Measurements from ENCODE around the gene STXBP2.

DNA sequence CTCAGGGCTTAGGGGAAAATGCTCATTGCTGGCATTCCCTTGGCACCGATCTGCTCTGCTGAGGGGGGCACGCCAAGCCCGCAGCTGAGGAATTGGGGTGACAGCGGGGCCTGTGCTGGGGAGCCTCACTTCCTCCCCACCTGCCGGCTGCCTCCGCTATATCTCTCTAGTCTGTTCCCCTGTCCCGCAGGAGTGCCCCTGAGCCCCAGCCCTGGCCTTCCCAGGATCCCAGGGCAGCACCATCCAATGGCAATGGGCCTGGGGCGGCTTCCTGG is 9.5 kb downstream of the STXBP2 start:
- TF ChIP-seq POLR2A (IDR thresholded peaks at IDR 0.05; ENCODE audit: low read depth), result no peak
- TF ChIP-seq, protein P1, sequence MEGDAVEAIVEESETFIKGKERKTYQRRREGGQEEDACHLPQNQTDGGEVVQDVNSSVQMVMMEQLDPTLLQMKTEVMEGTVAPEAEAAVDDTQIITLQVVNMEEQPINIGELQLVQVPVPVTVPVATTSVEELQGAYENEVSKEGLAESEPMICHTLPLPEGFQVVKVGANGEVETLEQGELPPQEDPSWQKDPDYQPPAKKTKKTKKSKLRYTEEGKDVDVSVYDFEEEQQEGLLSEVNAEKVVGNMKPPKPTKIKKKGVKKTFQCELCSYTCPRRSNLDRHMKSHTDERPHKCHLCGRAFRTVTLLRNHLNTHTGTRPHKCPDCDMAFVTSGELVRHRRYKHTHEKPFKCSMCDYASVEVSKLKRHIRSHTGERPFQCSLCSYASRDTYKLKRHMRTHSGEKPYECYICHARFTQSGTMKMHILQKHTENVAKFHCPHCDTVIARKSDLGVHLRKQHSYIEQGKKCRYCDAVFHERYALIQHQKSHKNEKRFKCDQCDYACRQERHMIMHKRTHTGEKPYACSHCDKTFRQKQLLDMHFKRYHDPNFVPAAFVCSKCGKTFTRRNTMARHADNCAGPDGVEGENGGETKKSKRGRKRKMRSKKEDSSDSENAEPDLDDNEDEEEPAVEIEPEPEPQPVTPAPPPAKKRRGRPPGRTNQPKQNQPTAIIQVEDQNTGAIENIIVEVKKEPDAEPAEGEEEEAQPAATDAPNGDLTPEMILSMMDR (IDR thresholded peaks at IDR 0.05), result no peak
- TF ChIP-seq POLR2AphosphoS5 (IDR thresholded peaks at IDR 0.05), result no peak
- TF ChIP-seq EP300 (IDR thresholded peaks at IDR 0.05), result no peak

All from esophagus muscularis mucosa (tissue), 4 donors.